Retina (tissue), 1 donor: Measurements from ENCODE around the gene PPP1CA.

ENCODE experiments used
- DNase-seq: peaks from one replicate; pipeline ENCODE4 v3.0.0-alpha.2; 2016

The PPP1CA gene

GRCh38 chr11:67400942-67401494 lies 640 bp downstream of the PPP1CA start:
- no peak for DNase-seq

DNA sequence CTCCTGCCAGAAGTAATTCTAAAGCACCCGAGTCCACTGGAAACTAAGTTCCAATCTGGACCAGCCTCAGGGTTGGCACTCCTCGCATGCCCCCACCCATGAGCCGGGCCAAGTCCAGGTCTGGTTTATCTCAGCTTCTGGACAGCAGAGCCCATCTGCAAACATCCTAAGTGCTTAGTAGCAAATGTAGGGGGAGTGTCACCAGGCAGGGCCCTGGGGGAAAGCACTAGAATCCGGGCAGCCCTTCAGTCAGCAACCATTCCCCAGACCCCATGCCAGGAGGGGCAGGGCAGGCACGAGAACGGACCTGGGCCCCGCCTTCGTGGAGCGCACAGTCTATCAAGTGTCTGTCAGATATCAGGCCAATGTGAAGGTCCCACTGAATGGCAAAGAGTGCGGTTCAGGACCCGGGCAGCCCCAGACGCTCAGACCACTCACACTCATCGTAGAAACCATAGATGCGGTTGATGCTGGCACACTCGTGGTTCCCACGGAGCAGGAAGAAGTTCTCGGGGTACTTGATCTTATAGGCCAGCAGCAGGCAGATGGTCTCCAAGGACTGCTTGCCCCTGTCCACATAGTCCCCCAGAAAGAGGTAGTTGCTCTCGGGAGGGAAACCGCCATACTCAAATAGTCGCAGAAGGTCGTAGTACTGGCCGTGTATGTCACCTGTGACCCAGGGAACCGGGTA lies 1.3 kb downstream of the PPP1CA start:
- no peak for DNase-seq

GRCh38 chr11:67398661-67399563 lies 2.7 kb downstream of the PPP1CA start:
- no peak for DNase-seq

- DNase-seq: no peak
These were observed 3.5 kb downstream of the PPP1CA start for GRCh38 chr11:67397986-67398660.

DNA sequence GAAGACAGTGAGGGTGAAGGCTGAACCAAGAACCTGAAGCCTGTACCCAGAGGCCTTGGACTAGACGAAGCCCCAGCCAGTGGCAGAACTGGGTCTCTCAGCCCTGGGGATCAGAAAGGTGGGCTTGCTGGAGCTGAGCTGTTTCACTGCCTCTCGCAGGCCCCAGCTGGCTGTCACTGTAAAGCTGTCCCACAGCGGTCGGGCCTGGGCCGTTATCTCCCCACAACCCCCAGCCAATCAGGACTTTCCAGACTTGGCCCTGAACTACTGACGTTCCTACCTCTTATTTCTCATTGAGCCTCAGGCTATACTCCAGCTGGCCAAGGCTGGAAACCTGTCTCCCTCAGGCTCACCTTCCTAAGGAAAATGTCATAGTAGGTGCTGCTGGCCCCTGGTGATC lies 4.1 kb downstream of the PPP1CA start:
- DNase-seq: no peak

GRCh38 chr11:67396587-67397389 lies 4.9 kb downstream of the PPP1CA start:
- DNase-seq: no peak

DNA sequence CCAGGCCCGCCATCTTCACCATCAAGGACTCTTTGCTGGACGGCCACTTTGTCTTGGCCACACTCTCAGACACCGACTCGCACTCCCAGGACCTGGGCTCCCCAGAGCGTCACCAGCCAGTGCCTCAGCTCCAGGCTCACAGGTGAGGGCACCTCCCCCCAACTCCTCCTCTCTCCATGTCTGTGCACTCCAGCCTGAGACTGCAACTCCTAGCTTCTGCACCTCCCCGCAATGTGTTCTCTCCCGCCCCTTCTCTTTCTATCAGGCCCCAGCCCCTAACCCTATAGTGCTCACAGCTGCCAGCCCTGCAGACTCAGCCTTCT lies 5.4 kb downstream of the PPP1CA start:
- no peak for DNase-seq

- no peak for DNase-seq
These were observed 6.0 kb downstream of the PPP1CA start for GRCh38 chr11:67395555-67396258.

DNA sequence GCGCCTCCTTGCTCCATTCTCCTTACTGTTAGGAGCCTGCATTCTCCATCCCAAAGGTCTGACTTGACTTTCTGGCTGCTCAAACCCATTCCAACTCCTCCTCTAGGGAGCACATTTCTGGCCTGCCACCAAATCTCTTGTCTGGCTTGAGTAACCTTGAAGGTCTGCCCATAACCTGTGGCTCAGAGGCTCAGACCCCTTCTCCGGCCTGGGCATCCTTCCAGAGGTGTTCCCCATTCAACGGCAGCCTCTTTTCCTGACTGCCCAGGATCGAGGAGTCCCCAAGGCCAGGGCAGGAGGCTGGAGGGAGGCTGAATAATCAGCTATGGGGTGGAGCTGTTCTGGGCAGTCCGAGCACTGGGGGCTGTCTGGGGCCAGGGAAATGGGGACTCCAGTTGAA lies 7.7 kb downstream of the PPP1CA start:
- no peak for DNase-seq

DNA sequence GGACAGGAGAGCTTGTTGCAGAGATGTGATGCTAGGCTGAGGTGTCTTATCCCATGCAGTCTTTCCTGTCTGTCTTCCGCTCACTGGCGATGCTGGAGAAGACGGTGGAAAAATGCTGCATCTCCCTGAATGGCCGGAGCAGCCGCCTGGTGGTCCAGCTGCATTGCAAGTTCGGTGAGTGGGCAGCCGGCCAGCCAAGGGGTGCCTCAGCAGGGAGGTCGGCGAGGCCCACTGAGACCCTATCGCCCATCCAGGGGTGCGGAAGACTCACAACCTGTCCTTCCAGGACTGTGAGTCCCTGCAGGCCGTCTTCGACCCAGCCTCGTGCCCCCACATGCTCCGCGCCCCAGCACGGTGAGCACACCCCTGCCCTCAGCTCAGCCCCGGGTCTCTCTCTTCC lies 8.2 kb downstream of the PPP1CA start:
- DNase-seq: no peak

- DNase-seq: no peak
These were observed 9.4 kb downstream of the PPP1CA start for GRCh38 chr11:67392183-67392715.

- DNase-seq: peak; percentile 95
These were observed 10.1 kb downstream of the PPP1CA start, which contains the start of gene RAD9A for GRCh38 chr11:67391304-67392182. RAD9A (plus strand) TSS chr11:67391986; CDS start chr11:67392045, 59 bp downstream.

DNA sequence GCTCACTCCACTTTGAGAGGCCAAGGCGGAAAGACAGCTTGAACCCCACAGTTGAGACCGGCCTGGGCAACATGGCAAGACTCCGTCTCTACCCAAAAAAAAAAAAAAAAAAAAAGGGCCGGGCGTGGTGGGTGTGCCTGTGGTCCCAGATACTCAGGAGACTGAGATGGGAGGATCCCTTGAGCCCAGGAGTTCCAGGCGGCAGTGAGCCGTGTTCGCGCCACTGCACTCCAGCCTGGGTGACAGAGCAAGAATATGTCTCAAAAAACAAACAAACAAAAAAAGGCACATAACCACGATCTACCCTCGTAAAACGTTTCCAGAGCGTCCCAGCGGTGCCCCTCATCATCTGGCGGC lies 10.7 kb downstream of the PPP1CA start:
- no peak for DNase-seq

DNA sequence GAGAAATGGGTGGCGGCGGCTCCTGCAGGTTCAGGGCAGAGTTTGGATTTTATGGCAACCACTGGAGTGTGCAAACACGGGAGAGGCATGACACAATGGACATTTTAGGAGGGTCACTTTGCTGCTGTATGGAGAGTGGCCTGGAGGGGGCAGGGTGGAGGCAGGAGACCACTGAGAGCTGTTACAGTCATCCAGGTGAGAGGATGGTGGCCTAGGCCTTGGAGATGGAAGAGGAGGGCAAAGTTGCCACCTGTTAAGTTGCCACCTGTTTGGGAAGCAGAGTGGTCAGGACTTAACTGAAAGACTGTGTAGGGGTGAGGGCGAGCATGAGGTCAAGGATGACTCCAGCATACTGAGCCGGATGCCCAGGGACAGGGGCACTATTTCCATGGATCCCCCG lies 12.2 kb downstream of the PPP1CA start:
- DNase-seq: peak; percentile 60

- no peak for DNase-seq
These were observed 14.1 kb downstream of the PPP1CA start for GRCh38 chr11:67387518-67387917.

GRCh38 chr11:67387069-67387468 lies 14.6 kb downstream of the PPP1CA start:
- no peak for DNase-seq

- DNase-seq: no peak
These were observed 16.7 kb downstream of the PPP1CA start for GRCh38 chr11:67384851-67385366.

- DNase-seq: peak; percentile 86
These were observed 19.2 kb downstream of the PPP1CA start for GRCh38 chr11:67382276-67383136.

DNA sequence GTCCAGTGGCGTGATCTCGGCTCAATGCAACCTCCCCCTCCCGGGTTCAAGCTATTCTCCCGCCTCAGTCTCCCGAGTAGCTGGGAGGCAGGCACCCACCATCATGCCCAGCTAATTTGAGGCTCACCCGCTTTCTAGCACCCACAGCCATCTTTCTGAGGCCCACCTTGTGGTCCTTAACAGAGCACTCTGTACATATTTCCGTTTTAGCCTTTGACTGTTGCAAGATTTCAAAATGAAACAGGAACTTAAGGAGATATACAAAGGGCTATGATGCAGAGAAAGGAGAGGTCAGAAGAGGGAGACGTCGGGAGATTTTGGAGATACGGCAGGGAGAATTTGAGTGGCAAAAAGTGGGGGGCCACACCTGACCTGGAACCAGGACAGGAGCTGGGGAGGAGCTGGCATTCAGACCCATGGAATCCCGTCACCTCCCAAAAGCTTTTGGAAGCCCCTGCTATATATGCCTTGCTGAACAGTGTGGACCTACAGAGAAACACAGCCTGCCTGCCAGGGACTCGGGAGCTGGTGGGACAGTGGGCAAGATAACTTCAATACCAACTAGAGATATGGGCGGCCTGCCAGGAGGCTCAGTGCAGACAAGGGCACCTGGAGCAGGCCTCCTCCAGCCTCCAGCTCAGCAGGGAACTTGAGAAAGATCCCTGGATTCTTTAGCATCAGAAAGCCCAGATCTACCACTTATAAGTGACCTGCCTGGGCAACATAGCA lies 20.2 kb downstream of the PPP1CA start:
- DNase-seq: no peak
